CD14-positive monocyte (primary cell): Measurements from ENCODE around the gene SPATA17. TPM values are rescaled to one million over a fixed set of nuclear protein-coding genes. Genes with fewer than 3 reads are reported as not detected.

Experiments
- DNase-seq, 3 donors: peaks; one replicate each; pipeline ENCODE4 v3.0.0-alpha.2; 2011 to 2022
- H2AFZ ChIP-seq: 2 replicates; pipeline ENCODE4 v1.6.0; 2012; ENCODE audit warnings: mild to moderate bottlenecking, low read depth, low read length, inconsistent platforms; ENCODE audit not compliant: insufficient read depth, poor library complexity, severe bottlenecking
- H3K27ac ChIP-seq, 2 donors: 1 replicate in 1 of 2; 2 replicates in 1 of 2; pipeline ENCODE4 v1.5.1; 2012 to 2013; ENCODE audit warnings: low read length in 2 of 2, control low read depth in 1 of 2, inconsistent platforms in 1 of 2, low read depth in 1 of 2, mild to moderate bottlenecking in 1 of 2
- H3K27me3 ChIP-seq, 2 donors: one replicate each; pipeline versions ENCODE4 v1.6.0 to v1.6.1; 2011 to 2013; ENCODE audit warnings: low read length in 2 of 2; ENCODE audit not compliant: control insufficient read depth in 2 of 2, insufficient read depth in 2 of 2
- H3K36me3 ChIP-seq, 2 donors: replicated peaks in 1 of 2; 1 replicate in 1 of 2; 2 replicates in 1 of 2; pipeline versions ENCODE4 v1.5.1 to v1.6.1; 2012 to 2013; ENCODE audit warnings: low read length in 2 of 2, control low read depth in 1 of 2, inconsistent platforms in 1 of 2, mild to moderate bottlenecking in 1 of 2; ENCODE audit not compliant: insufficient read depth in 2 of 2, control insufficient read depth in 1 of 2
- H3K4me1 ChIP-seq, 2 donors: 1 replicate in 1 of 2; 2 replicates in 1 of 2; pipeline versions ENCODE4 v1.5.1 to v1.6.1; 2012 to 2013; ENCODE audit warnings: low read length in 2 of 2, control low read depth in 1 of 2, inconsistent platforms in 1 of 2, mild to moderate bottlenecking in 1 of 2, moderate library complexity in 1 of 2; ENCODE audit not compliant: insufficient read depth in 2 of 2, control insufficient read depth in 1 of 2
- H3K4me2 ChIP-seq: replicated peaks from 2 replicates; pipeline ENCODE3; 2012; ENCODE audit warnings: low read length, moderate library complexity, mild to moderate bottlenecking; ENCODE audit not compliant: poor library complexity, severe bottlenecking; ENCODE audit errors: extremely low read depth
- H3K4me3 ChIP-seq, 3 experiments: fragments of 200-600 bp in 1 of 3; sonication (generic) in 1 of 3; replicated peaks in 1 of 3; 1 replicate in 2 of 3; 2 replicates in 1 of 3; pipeline ENCODE4 v1.5.1; 2011 to 2013; ENCODE audit warnings: low read length in 3 of 3, mild to moderate bottlenecking in 3 of 3, control low read depth in 2 of 3, low read depth in 2 of 3, inconsistent platforms in 1 of 3, moderate library complexity in 1 of 3
- H3K79me2 ChIP-seq: 2 replicates; pipeline ENCODE4 v1.6.0; 2012; ENCODE audit warnings: mild to moderate bottlenecking, control low read depth, inconsistent platforms, low read length, moderate library complexity; ENCODE audit not compliant: insufficient read depth
- H3K9ac ChIP-seq: 2 replicates; pipeline ENCODE4 v1.6.0; 2017; ENCODE audit warnings: low read length, mild to moderate bottlenecking; ENCODE audit not compliant: insufficient read depth, poor library complexity, severe bottlenecking
- H3K9me3 ChIP-seq, 2 donors: replicated peaks in 1 of 2; 1 replicate in 1 of 2; 2 replicates in 1 of 2; pipeline versions ENCODE4 v1.5.1 to v1.6.1; 2012 to 2013; ENCODE audit warnings: low read length in 2 of 2, control low read depth in 1 of 2; ENCODE audit not compliant: control insufficient read depth in 1 of 2, insufficient read depth in 1 of 2
- H4K20me1 ChIP-seq: 2 replicates; pipeline ENCODE4 v1.6.0; 2012; ENCODE audit warnings: mild to moderate bottlenecking, low read length, control low read depth, moderate library complexity; ENCODE audit not compliant: insufficient read depth
- H3K27ac Mint-ChIP-seq, 7 donors: one replicate each; pipeline ENCODE4 v1.8.0; 2020; ENCODE audit warnings: mild to moderate bottlenecking in 7 of 7, mixed read lengths in 7 of 7, moderate library complexity in 6 of 7, inconsistent platforms in 2 of 7
- H3K27me3 Mint-ChIP-seq, 3 donors: one replicate each; pipeline ENCODE4 v1.8.0; 2021 to 2022; ENCODE audit warnings: low read depth in 3 of 3, mild to moderate bottlenecking in 3 of 3, mixed read lengths in 3 of 3, moderate library complexity in 3 of 3, inconsistent platforms in 1 of 3
- H3K36me3 Mint-ChIP-seq, 2 donors: one replicate each; pipeline ENCODE4 v1.8.0; 2020; ENCODE audit warnings: mixed read lengths in 2 of 2, inconsistent platforms in 1 of 2, mild to moderate bottlenecking in 1 of 2
- H3K4me1 Mint-ChIP-seq: one replicate; pipeline ENCODE4 v1.8.0; 2020; ENCODE audit warnings: mild to moderate bottlenecking, mixed read lengths
- H3K4me3 Mint-ChIP-seq, 2 donors: one replicate each; pipeline ENCODE4 v1.8.0; 2020; ENCODE audit warnings: mild to moderate bottlenecking in 2 of 2, mixed read lengths in 2 of 2, moderate library complexity in 1 of 2
- H3K9me3 Mint-ChIP-seq, 7 donors: one replicate each; pipeline ENCODE4 v1.8.0; 2020 to 2022; ENCODE audit warnings: mixed read lengths in 7 of 7, mild to moderate bottlenecking in 6 of 7, moderate library complexity in 6 of 7, inconsistent platforms in 2 of 7
- WGBS: methylation state at CpG from one replicate; pipeline ENCODE4 v1.1.5; 2013; ENCODE audit warnings: missing lambda C conversion rate; ENCODE audit not compliant: insufficient coverage; 5-methylcytosine and 5-hydroxymethylcytosine counted together
- intact Hi-C, 2 donors: fragments of 100-400 bp; cut with micrococcal nuclease; formaldehyde crosslinking; loops; one replicate each; pipeline versions ENCODE4 v1.15.0 to v1.15.1; 2023
- polyA plus RNA-seq, 3 donors: library from polyadenylated mRNA; depleted of rRNA in 1 of 3; unstranded in 2 of 3; stranded (reverse) in 1 of 3; fragments of 300-500 nt in 2 of 3; fragments of >200 nt in 1 of 3; fragmentation: Illumina TruSeq in 2 of 3; gene quantifications; 1 replicate in 2 of 3; 2 replicates in 1 of 3; pipeline ENCODE4 v1.2.3, GENCODE V29; 2012 to 2021
- TF ChIP-seq, protein P1 (sequence below): fragments of 200-600 bp; IDR thresholded peaks from one replicate; pipeline ENCODE4 v1.8.0; 2022; ENCODE audit warnings: antibody characterized with exemption, mild to moderate bottlenecking

Gene SPATA17
- polyA plus RNA-seq, 3 donors: 0.28 TPM; not detected in 2

DNA sequence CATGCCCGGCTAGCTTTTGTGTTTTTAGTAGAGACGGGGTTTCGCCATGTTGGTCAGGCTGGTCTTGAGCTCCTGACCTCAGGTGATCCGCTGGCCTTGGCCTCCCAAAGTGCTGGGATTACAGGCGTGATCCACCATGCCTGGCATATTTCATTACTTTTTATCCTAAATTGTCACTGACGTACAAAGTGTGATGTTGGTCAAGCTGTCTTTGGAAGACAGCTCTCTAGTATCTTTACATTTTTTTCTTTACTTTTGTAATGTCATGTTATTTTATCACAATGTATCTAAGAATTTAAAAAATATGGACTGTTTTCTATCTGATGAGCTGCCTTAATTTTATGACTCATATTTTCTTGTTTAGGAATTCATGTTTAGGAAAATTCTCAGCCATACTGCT, 72.2 kb downstream of the SPATA17 start:
- no peak overlapping the region for H3K9ac ChIP-seq
- no peaks in the 10 kb centered on the region for H3K27me3 ChIP-seq
- Mint-ChIP-seq H3K4me3 (no peak overlapping the region), H3K4me1 (no peaks in the 10 kb centered on the region), H3K27me3 (peaks cover 0 to 5% (median 0%) of the 10 kb centered on the region in 3 donors), H3K9me3 (peaks cover 2 to 19% (median 8%) of the 10 kb centered on the region in 7 donors), H3K27ac (no peak overlapping the region), H3K36me3 (no peaks in the 10 kb centered on the region)
- no peak overlapping the region for H3K4me3 ChIP-seq
- WGBS: 93% methylated on average over 4 of the region's 6 CpGs
- intact Hi-C loops: no loop called here
- peaks cover 2 to 8% of the 10 kb centered on the region in 2 donors for H3K9me3 ChIP-seq
- TF ChIP-seq, protein P1, sequence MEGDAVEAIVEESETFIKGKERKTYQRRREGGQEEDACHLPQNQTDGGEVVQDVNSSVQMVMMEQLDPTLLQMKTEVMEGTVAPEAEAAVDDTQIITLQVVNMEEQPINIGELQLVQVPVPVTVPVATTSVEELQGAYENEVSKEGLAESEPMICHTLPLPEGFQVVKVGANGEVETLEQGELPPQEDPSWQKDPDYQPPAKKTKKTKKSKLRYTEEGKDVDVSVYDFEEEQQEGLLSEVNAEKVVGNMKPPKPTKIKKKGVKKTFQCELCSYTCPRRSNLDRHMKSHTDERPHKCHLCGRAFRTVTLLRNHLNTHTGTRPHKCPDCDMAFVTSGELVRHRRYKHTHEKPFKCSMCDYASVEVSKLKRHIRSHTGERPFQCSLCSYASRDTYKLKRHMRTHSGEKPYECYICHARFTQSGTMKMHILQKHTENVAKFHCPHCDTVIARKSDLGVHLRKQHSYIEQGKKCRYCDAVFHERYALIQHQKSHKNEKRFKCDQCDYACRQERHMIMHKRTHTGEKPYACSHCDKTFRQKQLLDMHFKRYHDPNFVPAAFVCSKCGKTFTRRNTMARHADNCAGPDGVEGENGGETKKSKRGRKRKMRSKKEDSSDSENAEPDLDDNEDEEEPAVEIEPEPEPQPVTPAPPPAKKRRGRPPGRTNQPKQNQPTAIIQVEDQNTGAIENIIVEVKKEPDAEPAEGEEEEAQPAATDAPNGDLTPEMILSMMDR: no peak
- H3K4me1 ChIP-seq: no peaks in the 10 kb centered on the region
- H4K20me1 ChIP-seq: no peaks in the 10 kb centered on the region
- DNase-seq: no peak
- no peak overlapping the region for H2AFZ ChIP-seq
- H3K4me2 ChIP-seq: no peak overlapping the region
- H3K36me3 ChIP-seq: no peaks in the 10 kb centered on the region
- no peak overlapping the region for H3K27ac ChIP-seq
- H3K79me2 ChIP-seq: no peaks in the 10 kb centered on the region

DNA sequence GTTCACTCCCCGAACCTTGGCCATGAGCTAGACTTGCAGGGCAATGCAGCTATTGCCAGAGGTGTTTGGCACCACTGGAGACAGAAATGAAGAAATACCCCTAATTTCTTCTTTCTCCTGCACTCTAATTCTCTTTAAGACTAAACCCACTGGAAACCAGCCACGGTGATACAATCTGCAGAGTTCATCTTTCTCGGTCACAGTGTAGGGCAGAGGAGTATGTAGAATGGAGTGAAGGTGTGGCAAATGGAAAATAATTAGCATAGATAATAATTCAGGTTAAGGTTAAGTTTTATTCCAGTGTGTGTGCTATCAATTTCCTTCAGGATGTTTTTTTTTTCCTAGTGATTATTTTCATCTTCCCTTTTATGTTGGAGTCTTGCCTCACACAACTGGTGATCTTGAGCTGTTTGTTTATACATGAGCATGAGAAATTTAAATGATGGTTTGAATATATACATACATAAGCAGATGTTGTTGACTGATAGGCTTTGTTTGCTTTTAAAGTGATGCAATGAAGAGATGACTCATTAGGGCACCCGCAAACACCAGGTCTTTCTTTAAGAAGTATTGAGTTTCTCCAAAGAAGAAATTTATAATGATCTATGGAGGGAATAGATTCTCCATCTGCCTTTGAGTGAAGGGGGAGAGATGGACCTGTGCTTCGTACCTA, 81.9 kb downstream of the SPATA17 start:
- Mint-ChIP-seq H3K4me1 (no peaks in the 10 kb centered on the region), H3K9me3 (peaks cover 0 to 10% (median 7%) of the 10 kb centered on the region in 7 donors), H3K27me3 (no peaks in the 10 kb centered on the region), H3K36me3 (no peaks in the 10 kb centered on the region), H3K4me3 (no peak overlapping the region), H3K27ac (no peak overlapping the region)
- TF ChIP-seq, protein P1: no peak
- no peak overlapping the region for H3K27ac ChIP-seq
- no peak for DNase-seq
- no peaks in the 10 kb centered on the region for H3K36me3 ChIP-seq
- no peak overlapping the region for H3K4me2 ChIP-seq
- H2AFZ ChIP-seq: no peak overlapping the region
- no peak overlapping the region for H3K9ac ChIP-seq
- no peaks in the 10 kb centered on the region for H3K4me1 ChIP-seq
- 100% methylated on average over 1 of the region's 5 CpGs for WGBS
- no peaks in the 10 kb centered on the region for H3K27me3 ChIP-seq
- no peaks in the 10 kb centered on the region for H3K79me2 ChIP-seq
- H3K4me3 ChIP-seq: no peak overlapping the region
- intact Hi-C loops: no loop called here
- peaks cover 0 to 7% of the 10 kb centered on the region in 2 donors for H3K9me3 ChIP-seq
- H4K20me1 ChIP-seq: no peaks in the 10 kb centered on the region
